GM19351 (cell line): ENCODE results near the gene GPR89A.
"Not testable (repeated sequence)": the region's sequence is repeated elsewhere in the genome, so short reads cannot be mapped to it uniquely, and the experiment has no call there.

Experiments used
- ATAC-seq: cut with Tn5 transposase; IDR thresholded peaks from one replicate; pipeline ENCODE4 v1.9.1; 2021; ENCODE audit warnings: mild to moderate bottlenecking, moderate library complexity; ENCODE audit not compliant: unreplicated experiment

Gene GPR89A

DNA sequence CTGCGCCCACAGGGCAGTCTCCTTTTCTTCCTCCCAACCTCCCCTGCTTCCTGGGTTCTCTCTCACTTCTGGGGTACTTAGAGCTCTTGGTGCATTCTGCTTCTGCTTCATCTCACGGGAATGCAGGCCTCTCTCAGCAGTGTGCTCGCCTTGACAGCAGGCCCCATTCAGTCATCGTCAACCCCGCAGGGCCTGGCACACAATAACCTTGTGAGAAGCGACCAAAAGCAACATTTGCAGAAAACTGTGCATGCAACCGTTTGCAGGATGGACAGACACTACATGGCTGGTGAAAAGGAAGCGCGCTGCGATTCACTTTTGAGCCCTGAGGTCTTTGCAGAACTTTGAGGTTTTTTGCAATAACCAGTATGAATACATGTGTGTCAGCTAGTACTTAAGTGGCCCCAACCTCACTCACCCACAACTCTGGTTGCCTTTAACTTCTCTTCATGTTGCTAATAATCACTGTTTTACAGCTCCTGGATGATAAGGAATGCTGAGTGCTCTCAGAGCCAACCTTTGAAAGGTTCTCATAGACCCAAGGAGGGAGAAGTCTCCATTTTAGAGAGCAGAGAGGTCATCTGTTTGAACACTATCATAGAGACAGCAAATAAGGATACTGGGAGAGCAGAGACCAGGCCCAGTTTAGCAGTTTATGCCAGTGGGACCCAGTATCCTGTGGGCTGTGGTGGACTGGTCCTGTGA is 109.0 kb downstream of the GPR89A start:
- ATAC-seq = no peak

DNA sequence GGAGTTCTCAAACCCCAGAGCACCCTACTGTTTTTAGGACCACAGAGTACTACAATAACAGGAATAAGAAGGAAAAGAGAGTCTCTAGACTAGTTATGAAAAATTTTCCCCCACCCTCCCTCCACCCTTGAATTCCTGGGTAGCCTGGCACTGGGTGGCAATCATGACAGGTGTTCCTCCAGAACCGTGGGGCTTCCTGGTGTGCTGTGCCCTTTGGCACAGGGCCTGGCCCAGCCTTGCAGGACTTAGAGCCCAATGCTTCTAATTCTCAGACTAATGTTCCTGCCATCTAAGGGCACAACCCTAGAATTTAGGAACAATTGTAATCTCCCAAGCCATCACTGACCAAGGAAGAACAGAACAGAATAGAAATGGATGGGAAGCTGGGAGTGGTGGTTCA is 110.0 kb downstream of the GPR89A start:
- ATAC-seq = no peak

DNA sequence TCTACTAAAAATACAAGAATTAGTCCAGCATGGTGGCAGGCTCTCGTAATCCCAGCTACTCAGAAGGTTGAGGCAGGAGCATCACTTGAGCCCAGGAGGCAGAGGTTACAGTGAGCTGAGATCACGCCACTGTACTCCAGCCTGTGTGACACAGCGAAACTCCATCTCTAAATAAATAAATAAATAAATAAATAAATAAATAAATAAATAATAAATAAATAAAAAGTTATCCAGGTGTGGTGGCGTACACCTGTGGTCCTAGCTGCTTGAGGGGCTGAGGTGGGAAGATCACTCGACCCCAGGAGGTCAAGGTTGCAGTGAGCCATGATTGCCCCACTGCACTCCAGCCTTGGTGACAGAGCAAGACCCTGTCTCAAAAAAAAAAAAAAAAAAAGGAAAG is 110.7 kb downstream of the GPR89A start:
- not testable (repeated sequence) for ATAC-seq

DNA sequence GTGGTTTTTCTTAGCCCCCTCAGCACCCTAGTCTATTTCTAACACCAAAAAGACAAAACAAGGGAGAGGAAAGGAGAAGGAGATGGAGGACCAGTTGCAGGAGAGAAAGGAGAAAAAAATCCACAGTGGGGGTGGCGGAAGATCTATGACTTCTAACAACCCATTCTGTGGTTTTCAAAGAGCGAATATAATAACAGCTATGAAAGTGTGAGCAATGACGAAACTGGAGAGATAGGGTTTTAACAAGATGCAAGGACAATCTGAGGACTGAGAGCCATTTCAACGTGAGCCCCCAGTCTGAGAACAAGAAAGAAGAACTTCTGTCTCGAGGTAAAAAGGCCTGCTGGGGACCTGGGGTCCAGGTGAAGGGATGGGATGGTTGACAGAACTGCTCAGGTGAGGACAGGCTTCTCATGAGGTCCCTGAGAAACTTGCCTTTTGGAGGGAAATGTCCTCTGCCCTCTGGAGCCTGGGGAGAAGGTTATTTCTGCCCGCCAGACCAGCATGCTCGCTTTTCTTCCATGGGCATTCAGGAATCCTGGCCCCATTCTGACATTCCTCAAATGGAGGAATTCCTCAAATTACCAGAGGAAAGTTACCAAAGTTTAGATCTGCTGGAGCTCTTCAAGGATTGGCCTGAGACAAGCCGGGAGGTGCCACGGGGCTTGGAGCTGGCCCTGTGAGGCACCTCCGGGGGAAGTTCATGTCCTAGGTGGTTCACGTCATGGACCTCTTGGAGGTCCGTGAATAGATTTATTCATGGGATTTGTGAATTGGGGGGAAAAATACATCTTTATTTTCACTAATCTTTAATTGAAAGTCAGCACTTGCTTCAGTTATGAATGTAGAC is 111.7 kb downstream of the GPR89A start, which contains the start of gene CD160:
Gene CD160 (plus strand): TSS at position 270 of the 850 bp plus-strand sequence. CDS start 8,829 bp downstream, outside the sequence.
- peak; percentile 61 for ATAC-seq
